ENCODE results near the gene SDHAF1.

SDHAF1 gene

GRCh38 chr19:35986664-35987570, 8.1 kb upstream of the SDHAF1 start:
- no peak for DNase-seq (ENCODE audit: low spot score)

- DNase-seq (ENCODE audit: low spot score): no peak
Measured at GRCh38 chr19:35987571-35987896, 7.5 kb upstream of the SDHAF1 start.

- no peak for DNase-seq (ENCODE audit: low spot score)
Measured at GRCh38 chr19:35988824-35989223, 6.2 kb upstream of the SDHAF1 start.

GRCh38 chr19:35990156-35990555, 4.8 kb upstream of the SDHAF1 start:
- no peak for DNase-seq (ENCODE audit: low spot score)

GRCh38 chr19:35990771-35991730, 3.9 kb upstream of the SDHAF1 start:
- no peak for DNase-seq (ENCODE audit: low spot score)

GRCh38 chr19:35991731-35992450, 3.1 kb upstream of the SDHAF1 start:
- no peak for DNase-seq (ENCODE audit: low spot score)

GRCh38 chr19:35992907-35993765, 1.9 kb upstream of the SDHAF1 start:
- DNase-seq (ENCODE audit: low spot score): no peak

- no peak for DNase-seq (ENCODE audit: low spot score)
Measured at GRCh38 chr19:35993923-35994598, 927 bp upstream of the SDHAF1 start.

- DNase-seq (ENCODE audit: low spot score): no peak
Measured at GRCh38 chr19:35996777-35997176, 1.8 kb downstream of the SDHAF1 start.

- no peak for DNase-seq (ENCODE audit: low spot score)
Measured at GRCh38 chr19:36001605-36002004, 6.6 kb downstream of the SDHAF1 start.

GRCh38 chr19:36003284-36003683, 8.3 kb downstream of the SDHAF1 start:
- no peak for DNase-seq (ENCODE audit: low spot score)

GRCh38 chr19:36006955-36007354, 12.0 kb downstream of the SDHAF1 start:
- DNase-seq (ENCODE audit: low spot score): no peak

GRCh38 chr19:36008336-36008978, 13.5 kb downstream of the SDHAF1 start, which contains the start of gene SYNE4:
Gene SYNE4 (minus strand): TSS chr19:36008813. CDS start chr19:36008681, 132 bp downstream.
- DNase-seq (ENCODE audit: low spot score): no peak

GRCh38 chr19:36009220-36009619, 14.2 kb downstream of the SDHAF1 start:
- DNase-seq (ENCODE audit: low spot score): no peak

GRCh38 chr19:36009633-36010379, 14.8 kb downstream of the SDHAF1 start:
- no peak for DNase-seq (ENCODE audit: low spot score)

- DNase-seq (ENCODE audit: low spot score): no peak
Measured at GRCh38 chr19:36010402-36010801, 15.4 kb downstream of the SDHAF1 start.

- DNase-seq (ENCODE audit: low spot score): no peak
Measured at GRCh38 chr19:36013280-36014011, 18.5 kb downstream of the SDHAF1 start.

Measured in pons (tissue), 1 donor.